ENCODE measurements around the gene MR1. TPM values are rescaled to one million over a fixed set of nuclear protein-coding genes. Genes with fewer than 3 reads are reported as not detected.
A peak's percentile ranks its signal among the peaks of the same experiment; 100 is the strongest.

The MR1 gene
- total and polyA plus RNA-seq, 2 donors (not counting 1 experiment from before 2014, with no cell fraction given): 41.6 to 42.1 TPM

GRCh38 chr1:181101581-181102226 lies 67.9 kb downstream of the MR1 start:
- Histone ChIP-seq H3K27ac (ENCODE audit: insufficient read depth, low read length) (peak overlapping the region; percentile 76), H3K9me3 (ENCODE audit: control insufficient read depth, insufficient read depth, low read depth, low read length) (no peaks in the 10 kb centered on the region), H3K36me3 (ENCODE audit: control insufficient read depth, insufficient read depth, low read length) (no peaks in the 10 kb centered on the region), H3K4me2 (ENCODE audit: extremely low read depth, insufficient read depth, low read length) (peak overlapping the region; percentile 28), H3K27me3 (ENCODE audit: control insufficient read depth, insufficient read depth, low read length) (no peaks in the 10 kb centered on the region), H4K20me1 (ENCODE audit: control insufficient read depth, extremely low read depth, insufficient read depth, low read length) (no peaks in the 10 kb centered on the region), H3K4me1 (ENCODE audit: control insufficient read depth, extremely low read depth, insufficient read depth, low read length) (peaks cover 61% of the 10 kb centered on the region), H3K4me3 (replicated peaks in 1 of 4; ENCODE audit: control extremely low read depth in 1 of 4, insufficient read depth in 1 of 4, low read depth in 3 of 4, low read length in 4 of 4) (no peak overlapping the region), H2AFZ (ENCODE audit: low read length) (no peak overlapping the region), H3K79me2 (ENCODE audit: control insufficient read depth, insufficient read depth, low read length) (peaks cover 6% of the 10 kb centered on the region), H3K9ac (ENCODE audit: insufficient read depth, low read length) (no peak overlapping the region)
- TF ChIP-seq CTCF (conservative IDR thresholded peaks at IDR 0.05 in 1 of 2, IDR thresholded peaks at IDR 0.05 in 1 of 2; ENCODE audit: low read depth in 1 of 2, low read length in 2 of 2): no peak
- DNase-seq (ENCODE audit: low read depth in 2 of 2): peak; percentile 63 to 83

GRCh38 chr1:181102841-181103240 lies 69.1 kb downstream of the MR1 start:
- Histone ChIP-seq H2AFZ (ENCODE audit: low read length) (no peak overlapping the region), H3K9ac (ENCODE audit: insufficient read depth, low read length) (no peak overlapping the region), H3K4me3 (replicated peaks in 1 of 4; ENCODE audit: control extremely low read depth in 1 of 4, insufficient read depth in 1 of 4, low read depth in 3 of 4, low read length in 4 of 4) (no peak overlapping the region), H3K4me1 (ENCODE audit: control insufficient read depth, extremely low read depth, insufficient read depth, low read length) (peaks cover 50% of the 10 kb centered on the region), H3K36me3 (ENCODE audit: control insufficient read depth, insufficient read depth, low read length) (no peaks in the 10 kb centered on the region), H3K9me3 (ENCODE audit: control insufficient read depth, insufficient read depth, low read depth, low read length) (no peaks in the 10 kb centered on the region), H3K79me2 (ENCODE audit: control insufficient read depth, insufficient read depth, low read length) (peaks cover 6% of the 10 kb centered on the region), H4K20me1 (ENCODE audit: control insufficient read depth, extremely low read depth, insufficient read depth, low read length) (no peaks in the 10 kb centered on the region), H3K27ac (ENCODE audit: insufficient read depth, low read length) (peak overlapping the region; percentile 76), H3K27me3 (ENCODE audit: control insufficient read depth, insufficient read depth, low read length) (no peaks in the 10 kb centered on the region), H3K4me2 (ENCODE audit: extremely low read depth, insufficient read depth, low read length) (no peak overlapping the region)
- no peak for TF ChIP-seq EZH2 (IDR thresholded peaks at IDR 0.05; ENCODE audit: low read length, missing control alignments)
- no peak for DNase-seq (ENCODE audit: low read depth in 2 of 2)

- Histone ChIP-seq H3K9ac (ENCODE audit: insufficient read depth, low read length) (no peak overlapping the region), H3K79me2 (ENCODE audit: control insufficient read depth, insufficient read depth, low read length) (peaks cover 6% of the 10 kb centered on the region), H3K4me2 (ENCODE audit: extremely low read depth, insufficient read depth, low read length) (peak overlapping the region; percentile 36), H3K9me3 (ENCODE audit: control insufficient read depth, insufficient read depth, low read depth, low read length) (no peaks in the 10 kb centered on the region), H4K20me1 (ENCODE audit: control insufficient read depth, extremely low read depth, insufficient read depth, low read length) (no peaks in the 10 kb centered on the region), H3K4me1 (ENCODE audit: control insufficient read depth, extremely low read depth, insufficient read depth, low read length) (peaks cover 44% of the 10 kb centered on the region), H2AFZ (ENCODE audit: low read length) (no peak overlapping the region), H3K36me3 (ENCODE audit: control insufficient read depth, insufficient read depth, low read length) (no peaks in the 10 kb centered on the region), H3K4me3 (replicated peaks in 1 of 4; ENCODE audit: control extremely low read depth in 1 of 4, insufficient read depth in 1 of 4, low read depth in 3 of 4, low read length in 4 of 4) (no peak overlapping the region), H3K27ac (ENCODE audit: insufficient read depth, low read length) (no peak overlapping the region), H3K27me3 (ENCODE audit: control insufficient read depth, insufficient read depth, low read length) (no peaks in the 10 kb centered on the region)
- TF ChIP-seq EZH2 (IDR thresholded peaks at IDR 0.05; ENCODE audit: low read length, missing control alignments) (no peak), CTCF (conservative IDR thresholded peaks at IDR 0.05 in 1 of 2, IDR thresholded peaks at IDR 0.05 in 1 of 2; ENCODE audit: low read depth in 1 of 2, low read length in 2 of 2) (no peak)
- DNase-seq (ENCODE audit: low read depth in 2 of 2): peak in 1 of 2 donors; percentile 39
Measured at GRCh38 chr1:181103399-181103798, 69.6 kb downstream of the MR1 start.
